Keratinocyte (primary cell): ENCODE data around the gene PRR18. TPM values are rescaled to one million over a fixed set of nuclear protein-coding genes. Genes with fewer than 3 reads are reported as not detected.

Experiments
- DNase-seq: peaks from one replicate; pipeline ENCODE4 v3.0.0-alpha.2; 2011; ENCODE audit warnings: low read depth, missing footprints, low spot score
- FAIRE-seq: peaks from 2 replicates; lab custom pipeline; 2011; peaks lifted over from hg19 to GRCh38; lab: Jason Lieb, UNC
- H2AFZ ChIP-seq: 2 replicates; pipeline ENCODE4 v1.6.0; 2012; ENCODE audit warnings: low read length, control low read depth, inconsistent platforms; ENCODE audit not compliant: control insufficient read depth
- H3K27ac ChIP-seq: 2 replicates; pipeline ENCODE4 v1.5.1; 2011; ENCODE audit warnings: low read length; ENCODE audit not compliant: control insufficient read depth, insufficient read depth
- H3K27me3 ChIP-seq: 3 replicates; pipeline ENCODE4 v1.6.0; 2011; ENCODE audit warnings: low read length; ENCODE audit not compliant: control insufficient read depth, insufficient read depth; ENCODE audit errors: extremely low read depth
- H3K36me3 ChIP-seq, 2 experiments: 2 replicates in 1 of 2; 3 replicates in 1 of 2; pipeline ENCODE4 v1.5.1; 2011; ENCODE audit warnings: low read length in 2 of 2, mild to moderate bottlenecking in 1 of 2; ENCODE audit not compliant: control insufficient read depth in 2 of 2, insufficient read depth in 2 of 2; ENCODE audit errors: extremely low read depth in 1 of 2
- H3K4me1 ChIP-seq: 3 replicates; pipeline ENCODE4 v1.5.1; 2011; ENCODE audit warnings: low read length; ENCODE audit not compliant: control insufficient read depth, insufficient read depth; ENCODE audit errors: extremely low read depth
- H3K4me2 ChIP-seq: 3 replicates; pipeline ENCODE4 v1.6.0; 2011; ENCODE audit warnings: low read depth, low read length; ENCODE audit not compliant: control insufficient read depth, insufficient read depth; ENCODE audit errors: extremely low read depth
- H3K4me3 ChIP-seq, 3 experiments: fragments of 200-600 bp in 1 of 3; sonication (generic) in 1 of 3; 2 replicates in 2 of 3; 3 replicates in 1 of 3; pipeline ENCODE4 v1.5.1; 2011 to 2016; ENCODE audit warnings: low read length in 3 of 3, mild to moderate bottlenecking in 3 of 3, control low read depth in 2 of 3, inconsistent platforms in 1 of 3, low read depth in 1 of 3, mixed read lengths in 1 of 3, mixed run types in 1 of 3, moderate library complexity in 1 of 3; ENCODE audit not compliant: control insufficient read depth in 2 of 3, insufficient read depth in 2 of 3; ENCODE audit errors: extremely low read depth in 1 of 3
- H3K79me2 ChIP-seq: 2 replicates; pipeline ENCODE4 v1.6.0; 2012; ENCODE audit warnings: low read length; ENCODE audit not compliant: control insufficient read depth, insufficient read depth
- H3K9ac ChIP-seq: 3 replicates; pipeline ENCODE4 v1.6.0; 2011; ENCODE audit warnings: low read length; ENCODE audit not compliant: control insufficient read depth, insufficient read depth; ENCODE audit errors: extremely low read depth
- H3K9me1 ChIP-seq: 3 replicates; pipeline ENCODE4 v1.6.0; 2011; ENCODE audit warnings: low read length; ENCODE audit not compliant: control insufficient read depth, insufficient read depth; ENCODE audit errors: extremely low read depth
- H3K9me3 ChIP-seq: 2 replicates; pipeline ENCODE4 v1.5.1; 2012; ENCODE audit warnings: low read depth, low read length; ENCODE audit not compliant: control insufficient read depth
- H4K20me1 ChIP-seq: 3 replicates; pipeline ENCODE4 v1.6.0; 2011; ENCODE audit warnings: low read length; ENCODE audit not compliant: control insufficient read depth, insufficient read depth; ENCODE audit errors: extremely low read depth
- CTCF ChIP-seq, 3 experiments: IDR thresholded peaks in 1 of 3; conservative IDR thresholded peaks in 1 of 3; optimal IDR thresholded peaks in 1 of 3; 2 replicates in 2 of 3; 3 replicates in 1 of 3; pipeline versions ENCODE3 to v1.5.1; 2011; ENCODE audit warnings: low read length in 3 of 3, mild to moderate bottlenecking in 3 of 3, moderate library complexity in 2 of 3, control low read depth in 1 of 3, inconsistent platforms in 1 of 3; ENCODE audit not compliant: insufficient read depth in 2 of 3; ENCODE audit errors: extremely low read depth in 1 of 3
- EZH2 ChIP-seq: IDR thresholded peaks from one replicate; pipeline ENCODE4 v1.6.1; 2012; ENCODE audit warnings: inconsistent platforms, mild to moderate bottlenecking, low read length, moderate library complexity
- dilution Hi-C: fragments of 300-500 bp; cut with MboI; formaldehyde crosslinking; loops from one replicate; pipeline ENCODE4 v1.7.0; 2020; ENCODE audit warnings: low sequenced_read_pairs; ENCODE audit not compliant: extremely low pct_ligation_motif_present
- polyA plus RNA-seq, 5 experiments: library from polyadenylated mRNA; depleted of rRNA in 3 of 5; stranded (reverse) in 3 of 5; stranded (forward) in 1 of 5; unstranded in 1 of 5; fragments of >200 nt; gene quantifications; 1 replicate in 1 of 5; 2 replicates in 3 of 5; 3 replicates in 1 of 5; pipeline versions ENCODE4 v1.2.1 to v1.2.3, GENCODE V29; 2011 to 2012; ENCODE audit warnings: missing spikeins in 2 of 5, low read depth in 1 of 5, low replicate concordance in 1 of 5

The PRR18 gene
- polyA plus RNA-seq, 1 donor (not counting 4 experiments of a cell fraction or from before 2014, with no cell fraction given) = not detected

DNA sequence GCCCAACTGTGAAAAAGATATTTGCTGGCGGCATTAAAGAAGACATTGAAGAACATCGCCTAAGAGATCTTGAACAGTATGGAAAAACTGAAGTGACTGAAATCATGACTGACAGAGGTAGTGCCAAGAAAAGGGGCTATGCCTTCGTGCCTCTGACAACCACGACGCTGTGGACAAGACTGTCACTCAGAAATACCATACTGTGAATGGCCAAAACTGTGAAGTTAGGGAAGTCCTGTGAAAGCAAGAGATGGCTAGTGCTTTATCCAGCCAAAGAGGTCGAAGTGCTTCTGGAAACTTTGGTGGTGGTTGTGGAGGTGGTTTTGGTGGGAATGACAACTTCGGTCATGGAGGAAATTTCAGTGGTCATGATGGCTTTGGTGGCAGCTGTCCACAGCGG lies 26.7 kb upstream of the PRR18 start:
- Histone ChIP-seq H3K4me3 (no peak overlapping the region), H2AFZ (no peak overlapping the region), H3K9ac (no peak overlapping the region), H3K27ac (no peak overlapping the region), H3K27me3 (no peaks in the 10 kb centered on the region), H3K9me1 (no peaks in the 10 kb centered on the region), H3K4me2 (no peak overlapping the region), H3K79me2 (peaks cover 97% of the 10 kb centered on the region), H4K20me1 (peaks cover 16% of the 10 kb centered on the region), H3K9me3 (no peaks in the 10 kb centered on the region), H3K4me1 (no peaks in the 10 kb centered on the region), H3K36me3 (peaks cover 7 to 19% of the 10 kb centered on the region in 2 experiments)
- no peak for DNase-seq
- TF ChIP-seq EZH2 (no peak), CTCF (optimal IDR thresholded peaks at IDR 0.05 in 1 of 3, IDR thresholded peaks at IDR 0.05 in 1 of 3, conservative IDR thresholded peaks at IDR 0.05 in 1 of 3; ENCODE audit: extremely low read depth in 1 of 3, insufficient read depth in 2 of 3, low read length in 3 of 3) (no peak)
- FAIRE-seq = no peak
- dilution Hi-C loops = no loop called here

DNA sequence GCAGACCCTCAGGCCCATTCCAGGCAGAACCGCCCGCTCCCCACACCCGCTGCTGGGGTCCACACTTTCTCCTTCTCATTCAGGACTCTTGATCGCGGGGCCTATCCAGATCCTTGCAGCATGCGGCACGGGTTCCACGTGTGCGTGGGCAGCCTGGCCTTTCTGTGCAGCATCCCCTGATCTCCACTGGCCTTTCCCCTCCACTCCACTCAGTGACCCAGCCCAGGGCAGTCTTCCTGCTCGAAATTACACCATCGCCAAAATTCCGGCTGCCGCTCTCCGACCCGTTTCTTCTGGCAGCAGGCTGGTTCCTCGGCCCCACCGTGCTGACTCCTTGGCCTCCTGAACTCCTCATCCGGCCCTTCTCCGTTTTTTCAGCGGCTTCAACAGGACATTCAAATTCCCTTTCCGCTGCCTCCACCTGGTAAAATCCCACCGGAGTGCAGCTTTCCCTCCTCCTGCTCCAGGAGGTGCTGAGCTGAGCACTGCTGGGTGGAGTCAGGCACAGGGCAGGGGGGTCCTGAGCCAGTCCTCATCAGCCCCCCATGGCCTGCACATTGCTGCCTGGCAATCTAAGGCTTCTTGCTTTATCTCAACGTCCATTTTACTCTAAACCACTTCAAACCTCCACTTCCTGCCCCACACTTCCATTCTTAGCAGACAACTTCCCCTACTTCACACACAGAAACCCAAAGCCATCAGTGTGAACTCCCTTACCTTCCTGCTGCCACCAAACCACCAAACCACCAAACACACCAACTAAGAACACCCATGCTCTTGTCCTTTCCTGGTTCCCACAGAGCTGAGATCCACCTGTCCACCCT lies 25.2 kb upstream of the PRR18 start:
- Histone ChIP-seq H3K4me2 (no peak overlapping the region), H3K4me1 (no peaks in the 10 kb centered on the region), H3K4me3 (no peak overlapping the region), H3K9me3 (no peaks in the 10 kb centered on the region), H2AFZ (no peak overlapping the region), H3K79me2 (peaks cover 92% of the 10 kb centered on the region), H3K9ac (no peak overlapping the region), H3K36me3 (peaks cover 12 to 22% of the 10 kb centered on the region in 2 experiments), H4K20me1 (peaks cover 11% of the 10 kb centered on the region), H3K9me1 (no peaks in the 10 kb centered on the region), H3K27ac (no peak overlapping the region), H3K27me3 (no peaks in the 10 kb centered on the region)
- FAIRE-seq (no peak), DNase-seq (no peak)
- no peak for TF ChIP-seq EZH2
- no peak for TF ChIP-seq CTCF (optimal IDR thresholded peaks at IDR 0.05 in 1 of 3, IDR thresholded peaks at IDR 0.05 in 1 of 3, conservative IDR thresholded peaks at IDR 0.05 in 1 of 3; ENCODE audit: extremely low read depth in 1 of 3, insufficient read depth in 2 of 3, low read length in 3 of 3)
- dilution Hi-C loops = no loop called here
